HL-60/S4 (cell line): Measurements from ENCODE around the gene AMHR2.

Experiments
- in situ Hi-C: fragments of 300-500 bp; cut with MboI; formaldehyde crosslinking; loops from 2 replicates; pipeline ENCODE4 v1.14.3; 2022; ENCODE audit warnings: low sequenced_read_pairs

AMHR2 gene

GRCh38 chr12:53476769-53477209, 53.1 kb downstream of the AMHR2 start:
- in situ Hi-C loops = no loop called here

GRCh38 chr12:53478865-53479264, 55.2 kb downstream of the AMHR2 start:
- in situ Hi-C loops = no loop called here

- in situ Hi-C loops = no loop called here
These were observed 55.7 kb downstream of the AMHR2 start for GRCh38 chr12:53479331-53479730.

- in situ Hi-C loops = no loop called here
These were observed 57.1 kb downstream of the AMHR2 start for GRCh38 chr12:53480491-53481442.
